Astrocyte of the spinal cord (primary cell): ENCODE data around the gene KLHL26.

ENCODE experiments used
- DNase-seq: peaks from one replicate; pipeline ENCODE4 v3.0.0; 2011; ENCODE audit warnings: low read depth, low spot score
- H3K4me3 ChIP-seq: 2 replicates; pipeline ENCODE4 v1.5.1; 2011; ENCODE audit warnings: low read depth, mild to moderate bottlenecking, low read length, moderate library complexity
- in situ Hi-C: cut with HindIII; loops from 2 replicates; pipeline ENCODE4 v1.10.0; 2017; ENCODE audit warnings: low sequenced_read_pairs
- TF ChIP-seq, protein P1 (sequence below): IDR thresholded peaks from 2 replicates; pipeline ENCODE4 v1.5.1; 2012; ENCODE audit warnings: low read depth, mild to moderate bottlenecking, low read length, inconsistent platforms

The KLHL26 gene

DNA sequence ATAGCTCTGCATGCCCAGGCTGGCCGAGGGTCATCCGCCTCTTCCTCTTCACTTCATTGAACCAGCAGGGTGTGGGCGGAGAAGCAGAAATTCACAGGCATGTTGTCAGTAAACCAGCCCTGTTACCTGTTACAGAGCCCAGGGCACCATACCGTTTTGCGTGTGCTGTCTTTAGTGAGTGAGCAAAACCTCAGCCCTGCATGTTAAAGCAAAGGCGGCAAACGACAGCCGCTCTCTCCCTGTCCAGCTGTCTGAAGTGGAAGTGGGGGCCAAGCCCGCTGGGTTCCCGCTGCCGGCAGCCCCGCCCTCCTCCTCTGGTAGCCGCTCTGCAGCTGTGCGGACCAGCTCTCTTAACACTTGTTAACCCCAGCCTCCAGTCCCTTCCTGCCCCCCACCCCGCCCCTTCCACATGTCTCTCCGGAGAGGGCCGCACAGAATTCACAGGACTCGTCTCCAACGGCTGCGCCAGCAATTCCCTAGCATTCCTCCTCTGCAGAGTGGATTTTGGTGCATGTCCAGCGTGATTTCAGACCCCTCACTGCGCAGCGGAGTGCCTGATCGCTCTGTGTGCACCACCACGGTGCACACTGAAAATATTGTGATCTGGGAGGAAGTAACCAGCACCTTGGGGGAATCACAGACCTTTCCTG is 12.7 kb downstream of the KLHL26 start:
- H3K4me3 ChIP-seq = no peak overlapping the region
- TF ChIP-seq, protein P1, sequence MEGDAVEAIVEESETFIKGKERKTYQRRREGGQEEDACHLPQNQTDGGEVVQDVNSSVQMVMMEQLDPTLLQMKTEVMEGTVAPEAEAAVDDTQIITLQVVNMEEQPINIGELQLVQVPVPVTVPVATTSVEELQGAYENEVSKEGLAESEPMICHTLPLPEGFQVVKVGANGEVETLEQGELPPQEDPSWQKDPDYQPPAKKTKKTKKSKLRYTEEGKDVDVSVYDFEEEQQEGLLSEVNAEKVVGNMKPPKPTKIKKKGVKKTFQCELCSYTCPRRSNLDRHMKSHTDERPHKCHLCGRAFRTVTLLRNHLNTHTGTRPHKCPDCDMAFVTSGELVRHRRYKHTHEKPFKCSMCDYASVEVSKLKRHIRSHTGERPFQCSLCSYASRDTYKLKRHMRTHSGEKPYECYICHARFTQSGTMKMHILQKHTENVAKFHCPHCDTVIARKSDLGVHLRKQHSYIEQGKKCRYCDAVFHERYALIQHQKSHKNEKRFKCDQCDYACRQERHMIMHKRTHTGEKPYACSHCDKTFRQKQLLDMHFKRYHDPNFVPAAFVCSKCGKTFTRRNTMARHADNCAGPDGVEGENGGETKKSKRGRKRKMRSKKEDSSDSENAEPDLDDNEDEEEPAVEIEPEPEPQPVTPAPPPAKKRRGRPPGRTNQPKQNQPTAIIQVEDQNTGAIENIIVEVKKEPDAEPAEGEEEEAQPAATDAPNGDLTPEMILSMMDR = no peak
- in situ Hi-C loops = no loop called here
- DNase-seq = peak; percentile 76

DNA sequence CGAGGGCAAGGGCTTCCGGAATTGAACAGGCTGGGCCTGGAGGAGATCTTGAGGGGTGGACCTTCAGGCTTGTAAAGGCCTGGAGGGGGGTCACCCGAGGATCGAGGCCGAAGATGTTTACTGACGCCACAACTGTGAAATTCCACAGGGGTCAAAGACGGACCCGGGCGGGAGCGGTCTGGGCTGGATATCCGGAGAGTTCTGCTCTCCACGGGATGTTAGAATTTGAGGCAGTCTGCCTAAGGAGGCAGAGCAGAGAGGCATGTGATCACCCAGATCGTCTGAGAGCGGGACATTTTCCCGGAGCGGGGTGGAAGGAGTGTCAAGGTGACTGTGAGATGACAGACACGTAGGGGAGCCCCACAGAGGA is 13.2 kb downstream of the KLHL26 start:
- TF ChIP-seq, protein P1 = no peak
- no peak overlapping the region for H3K4me3 ChIP-seq
- DNase-seq = peak; percentile 76
- in situ Hi-C loops = no loop called here

DNA sequence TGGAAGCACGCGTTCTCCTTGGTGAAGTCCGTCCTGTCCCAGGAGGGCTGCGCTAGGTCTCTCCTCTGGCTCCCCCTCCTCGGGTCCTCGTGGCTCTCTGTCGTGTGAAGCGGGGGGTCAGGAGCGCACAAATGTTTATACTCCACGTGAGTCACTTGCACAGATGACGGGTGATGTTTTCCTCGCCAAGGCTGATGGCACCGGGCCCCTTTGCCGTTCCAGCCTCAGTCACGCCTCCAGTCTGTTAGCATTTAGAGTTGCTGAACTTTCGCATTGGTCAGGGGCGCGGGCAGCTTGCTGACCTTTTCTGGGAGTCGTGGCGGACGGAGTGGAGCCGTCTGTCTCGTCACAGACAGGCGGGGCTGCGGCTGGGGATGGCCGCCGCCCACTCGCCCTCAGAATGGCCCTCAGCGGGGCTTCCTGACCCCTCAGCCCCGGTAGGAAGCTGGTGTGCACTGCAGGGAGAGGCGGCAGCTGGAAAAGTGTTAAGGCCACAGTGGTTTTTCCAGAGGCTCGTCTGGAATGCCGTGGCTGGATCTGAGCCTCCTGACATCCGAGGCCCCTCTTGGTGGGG is 13.7 kb downstream of the KLHL26 start:
- H3K4me3 ChIP-seq = no peak overlapping the region
- peak; percentile 75 for DNase-seq
- TF ChIP-seq, protein P1 = no peak
- in situ Hi-C loops = no loop called here

DNA sequence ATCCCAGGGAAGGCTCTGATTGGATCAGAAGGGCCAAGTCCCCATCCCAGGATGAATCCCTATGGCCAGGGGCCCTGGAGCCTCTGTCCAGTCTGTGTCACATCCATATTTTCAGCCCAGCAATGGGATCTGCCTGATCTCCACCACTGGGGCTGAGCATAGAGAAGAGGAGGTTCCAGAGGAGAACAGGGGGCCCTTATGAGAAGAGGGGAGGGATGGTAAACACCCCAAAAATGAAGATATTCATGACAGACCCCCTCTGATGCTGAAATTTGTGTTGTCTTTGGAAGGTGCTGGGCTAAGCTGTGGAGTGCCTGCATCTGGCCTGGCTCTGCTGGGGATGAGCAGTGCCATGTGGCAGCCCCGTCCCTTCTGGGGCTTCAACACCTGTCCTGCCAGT is 14.5 kb downstream of the KLHL26 start:
- in situ Hi-C loops = no loop called here

DNA sequence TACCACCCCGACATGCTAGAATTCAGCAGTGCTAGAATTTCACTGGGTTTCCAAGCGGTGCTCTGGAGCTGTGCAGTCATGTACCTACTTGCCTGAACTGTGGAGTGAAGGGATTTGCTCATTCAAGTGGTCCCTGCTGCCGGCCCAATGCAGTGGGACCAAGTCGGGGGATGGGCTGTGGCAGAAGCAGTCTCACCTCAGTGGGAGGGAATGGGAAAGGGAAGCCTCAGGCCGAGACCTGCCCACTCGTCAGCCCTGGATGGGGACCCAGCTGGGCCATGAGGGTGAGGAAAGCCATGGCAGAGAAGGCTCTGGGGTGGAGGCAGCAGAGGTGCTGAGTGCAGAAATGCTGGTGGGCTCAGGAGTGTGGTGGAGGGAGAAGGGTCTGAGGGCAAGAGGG is 14.9 kb downstream of the KLHL26 start:
- DNase-seq = no peak
- H3K4me3 ChIP-seq = no peak overlapping the region
- TF ChIP-seq, protein P1 = no peak
- in situ Hi-C loops = no loop called here

More for the DNA sequence above, 14.5 kb downstream of the KLHL26 start:
- DNase-seq = no peak
- TF ChIP-seq, protein P1 = no peak
- no peak overlapping the region for H3K4me3 ChIP-seq

DNA sequence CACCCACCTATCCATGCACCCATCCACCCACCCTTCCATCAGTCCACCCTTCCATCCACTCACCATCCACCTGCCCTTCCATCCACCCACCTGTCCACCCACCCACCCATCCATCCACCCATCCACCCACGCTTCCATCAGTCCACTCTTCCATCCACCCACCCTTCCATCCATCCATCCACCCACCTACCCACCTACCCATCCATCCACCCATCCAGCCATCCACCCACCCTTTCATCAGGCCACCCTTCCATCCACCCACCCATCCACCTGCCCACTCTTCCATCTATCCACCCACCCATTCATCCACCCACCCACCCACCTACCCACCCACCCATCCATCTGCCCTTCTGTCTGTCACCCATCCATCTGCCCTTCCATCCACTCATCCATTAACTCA is 17.0 kb downstream of the KLHL26 start:
- no peak for DNase-seq
- TF ChIP-seq, protein P1 = no peak
- in situ Hi-C loops = no loop called here
- no peak overlapping the region for H3K4me3 ChIP-seq
